ENCODE measurements around the gene POC1B.

Gene POC1B

GRCh38 chr12:89379839-89380467, 145.9 kb downstream of the POC1B start:
- no peak for DNase-seq

GRCh38 chr12:89379148-89379838, 146.6 kb downstream of the POC1B start:
- DNase-seq, result no peak

DNA sequence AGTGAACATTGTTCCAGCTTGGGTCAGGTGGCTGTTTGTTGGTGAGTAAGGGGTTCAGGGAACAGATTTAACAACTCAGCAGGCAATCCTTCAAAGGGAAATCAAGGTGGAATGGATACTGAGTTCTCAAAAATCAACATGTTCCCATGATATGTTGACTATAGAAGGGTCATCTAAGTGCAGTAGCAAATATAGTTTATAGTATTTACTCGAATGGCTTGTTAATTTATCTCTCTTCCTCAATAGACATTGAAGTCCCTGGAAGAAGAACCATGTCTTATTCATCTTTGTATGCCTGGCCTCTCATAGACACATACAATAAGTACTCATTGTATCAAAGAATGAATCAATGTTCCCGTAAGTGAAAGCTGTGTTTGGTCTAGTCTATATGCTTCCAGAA, 149.0 kb downstream of the POC1B start:
- DNase-seq, result no peak

DNA sequence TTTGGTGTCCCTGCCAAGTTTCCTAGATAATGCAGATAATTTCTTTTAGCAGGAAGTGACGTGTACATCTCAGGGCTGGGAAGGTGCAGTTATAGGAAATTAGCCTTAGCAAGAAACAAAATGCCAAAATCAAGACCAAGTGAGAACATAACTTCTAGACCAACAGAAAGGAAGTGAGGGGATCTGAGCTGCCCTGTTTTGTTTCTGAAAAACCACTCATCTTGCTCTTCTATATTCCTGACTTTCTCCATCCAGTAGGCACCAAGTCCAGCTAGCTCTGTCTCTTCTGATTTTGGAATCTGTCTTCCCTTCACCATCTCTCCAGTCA, 149.7 kb downstream of the POC1B start:
- DNase-seq, result no peak

DNA sequence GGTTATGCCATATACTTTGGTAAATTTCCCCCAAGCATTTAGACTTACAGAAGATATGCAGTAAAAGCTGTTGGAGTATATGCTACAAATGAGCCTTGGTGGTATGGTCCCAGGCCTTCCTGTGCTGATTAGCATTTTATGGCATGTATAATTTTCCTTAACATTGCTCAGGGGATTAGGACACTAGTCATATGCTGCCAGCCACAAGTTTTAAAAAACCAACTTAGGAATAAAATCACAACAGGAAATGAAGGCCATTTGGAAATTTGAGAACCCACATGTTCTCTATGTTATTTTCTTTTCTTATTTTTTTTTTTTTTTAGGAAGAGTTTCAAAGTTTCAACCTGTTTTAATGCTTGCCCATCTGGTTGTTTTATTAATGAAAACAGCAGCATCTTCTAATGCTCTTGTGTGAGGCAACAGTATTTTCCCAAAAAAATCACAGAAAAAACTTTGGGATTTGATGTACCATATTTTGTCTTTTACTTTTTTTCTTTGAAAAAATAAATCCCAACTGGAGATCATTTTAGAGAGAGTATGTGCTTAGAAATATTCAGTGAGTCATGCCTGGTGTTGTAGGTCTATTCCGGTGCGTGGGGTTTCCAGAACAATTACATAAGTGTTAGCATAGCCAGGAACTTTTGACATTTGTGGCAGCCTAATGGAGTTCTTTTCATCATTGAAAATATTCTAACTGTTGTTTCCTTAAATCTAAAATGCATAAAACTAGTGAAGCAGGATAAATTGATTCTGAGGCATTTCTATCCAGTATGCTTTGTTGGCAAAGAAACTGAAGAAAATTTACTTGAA, 151.9 kb downstream of the POC1B start:
- no peak for DNase-seq

DNA sequence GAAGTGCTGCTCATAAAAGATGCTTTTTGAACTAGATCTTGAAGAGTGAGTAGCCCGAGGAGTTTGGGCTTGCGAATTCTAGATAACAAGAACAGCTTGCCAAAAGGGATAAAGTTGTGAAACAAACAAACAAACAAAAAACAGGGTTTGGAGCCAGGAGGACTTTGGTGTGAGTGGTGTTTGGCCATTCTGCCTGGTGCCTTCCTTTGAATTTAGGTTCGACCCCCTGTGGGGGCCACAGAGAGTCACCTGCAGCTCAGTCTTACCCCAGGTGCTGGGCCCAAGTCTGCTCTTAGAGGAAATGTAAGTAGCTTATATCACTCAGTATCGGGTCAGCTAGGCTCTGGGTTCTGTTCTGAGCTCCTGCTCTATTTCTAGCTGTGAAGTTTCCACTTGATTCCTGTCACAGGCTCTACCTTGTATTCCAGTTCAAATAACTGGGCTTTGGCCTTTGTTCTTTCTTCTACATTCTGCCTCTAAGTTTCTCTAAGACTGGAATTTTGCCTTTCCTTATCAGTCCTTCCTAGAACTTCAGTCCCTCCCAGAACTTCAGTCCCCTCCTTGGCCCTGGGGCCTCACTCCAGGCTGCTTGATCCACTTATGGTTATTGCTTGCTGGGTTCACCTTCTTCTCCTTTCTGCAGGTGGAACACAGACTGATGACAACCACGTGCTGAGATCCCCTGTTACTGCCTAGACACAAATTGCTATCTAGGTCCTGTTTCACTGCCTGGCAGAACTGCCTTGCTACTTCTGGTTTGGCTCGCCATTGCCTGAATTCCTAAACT, 153.1 kb downstream of the POC1B start:
- DNase-seq, result no peak

DNA sequence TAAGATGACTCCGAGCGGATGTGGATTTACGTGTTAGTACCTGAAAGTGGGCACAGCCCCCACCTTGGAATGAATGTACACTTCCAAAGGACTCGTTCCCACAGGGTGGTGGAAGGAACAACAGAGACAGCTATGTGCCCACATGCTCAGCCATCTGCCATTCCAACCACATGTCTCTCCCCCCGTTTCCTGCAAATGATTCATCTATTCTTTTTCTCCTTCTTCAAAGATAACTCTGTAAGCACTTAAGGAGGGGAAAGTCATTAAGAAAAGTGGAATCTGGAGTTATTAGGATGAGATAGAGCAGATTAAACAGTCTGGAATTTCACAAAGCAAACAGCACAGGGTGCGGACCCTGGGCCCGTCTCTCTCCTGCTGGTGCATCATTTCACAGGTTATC, 155.0 kb downstream of the POC1B start:
- DNase-seq, result no peak

- no peak for DNase-seq
These were observed 155.4 kb downstream of the POC1B start for GRCh38 chr12:89370421-89370831.

Data from SHP77 (cell line).